Mesendoderm (in vitro differentiated cells): ENCODE measurements around the gene MLLT1.

Experiments
- DNase-seq: peaks from one replicate; pipeline ENCODE4 v3.0.0; 2013
- H2AK5ac ChIP-seq: 2 replicates; pipeline ENCODE4 v1.6.1; 2013; ENCODE audit warnings: low read length, inconsistent platforms
- H2BK120ac ChIP-seq: 2 replicates; pipeline ENCODE4 v1.6.1; 2013; ENCODE audit warnings: low read depth, mild to moderate bottlenecking, low read length, moderate library complexity, mixed read lengths
- H2BK15ac ChIP-seq: replicated peaks from 2 replicates; pipeline ENCODE4 v1.6.1; 2013; ENCODE audit warnings: low read depth, mild to moderate bottlenecking, moderate library complexity
- H2BK5ac ChIP-seq: 2 replicates; pipeline ENCODE4 v1.6.1; 2013; ENCODE audit warnings: low read length, inconsistent platforms
- H3K18ac ChIP-seq: 2 replicates; pipeline ENCODE4 v1.6.1; 2013; ENCODE audit warnings: mild to moderate bottlenecking, low read length, mixed read lengths
- H3K23ac ChIP-seq: one replicate; pipeline ENCODE4 v1.6.1; 2013; ENCODE audit warnings: low read length
- H3K27ac ChIP-seq: 2 replicates; pipeline ENCODE4 v1.5.1; 2013; ENCODE audit warnings: low read depth, mild to moderate bottlenecking, inconsistent platforms, low read length, moderate library complexity
- H3K27me3 ChIP-seq: 2 replicates; pipeline ENCODE4 v1.6.1; 2013; ENCODE audit warnings: low read length, control low read depth, mild to moderate bottlenecking, inconsistent platforms; ENCODE audit not compliant: insufficient read depth, poor library complexity
- H3K36me3 ChIP-seq: 2 replicates; pipeline ENCODE4 v1.6.1; 2013; ENCODE audit warnings: low read length, inconsistent platforms; ENCODE audit not compliant: control insufficient read depth, insufficient read depth
- H3K4ac ChIP-seq: one replicate; pipeline ENCODE4 v1.6.1; 2013; ENCODE audit warnings: low read depth, mild to moderate bottlenecking, low read length, moderate library complexity
- H3K4me1 ChIP-seq: 2 replicates; pipeline ENCODE4 v1.6.1; 2013; ENCODE audit warnings: low read depth, low read length, inconsistent platforms; ENCODE audit not compliant: control insufficient read depth
- H3K4me2 ChIP-seq: 2 replicates; pipeline ENCODE4 v1.6.1; 2013; ENCODE audit warnings: low read length
- H3K4me3 ChIP-seq: 2 replicates; pipeline ENCODE4 v1.5.1; 2013; ENCODE audit warnings: mild to moderate bottlenecking, low read length
- H3K56ac ChIP-seq: one replicate; pipeline ENCODE4 v1.6.1; 2013; ENCODE audit warnings: low read length
- H3K79me1 ChIP-seq: 2 replicates; pipeline ENCODE4 v1.6.1; 2013; ENCODE audit warnings: low read length, inconsistent platforms
- H3K79me2 ChIP-seq: 2 replicates; pipeline ENCODE4 v1.6.1; 2013; ENCODE audit warnings: mild to moderate bottlenecking, low read length; ENCODE audit not compliant: control insufficient read depth, insufficient read depth
- H3K9ac ChIP-seq: 2 replicates; pipeline ENCODE4 v1.6.1; 2013; ENCODE audit warnings: low read length, inconsistent platforms
- H4K5ac ChIP-seq: one replicate; pipeline ENCODE4 v1.6.1; 2013; ENCODE audit warnings: low read length
- H4K8ac ChIP-seq: one replicate; pipeline ENCODE4 v1.6.1; 2013; ENCODE audit warnings: low read depth, mild to moderate bottlenecking, control low read depth, low read length, moderate library complexity
- WGBS: extraction: QIAGEN DNeasy Blood & Tissue Kit; methylation state at CpG from one replicate; pipeline ENCODE4 v1.1.7; 2013; ENCODE audit warnings: low lambda C conversion rate, missing lambda C conversion rate; ENCODE audit not compliant: insufficient coverage; ENCODE audit errors: extremely low coverage; 5-methylcytosine and 5-hydroxymethylcytosine counted together

The MLLT1 gene

DNA sequence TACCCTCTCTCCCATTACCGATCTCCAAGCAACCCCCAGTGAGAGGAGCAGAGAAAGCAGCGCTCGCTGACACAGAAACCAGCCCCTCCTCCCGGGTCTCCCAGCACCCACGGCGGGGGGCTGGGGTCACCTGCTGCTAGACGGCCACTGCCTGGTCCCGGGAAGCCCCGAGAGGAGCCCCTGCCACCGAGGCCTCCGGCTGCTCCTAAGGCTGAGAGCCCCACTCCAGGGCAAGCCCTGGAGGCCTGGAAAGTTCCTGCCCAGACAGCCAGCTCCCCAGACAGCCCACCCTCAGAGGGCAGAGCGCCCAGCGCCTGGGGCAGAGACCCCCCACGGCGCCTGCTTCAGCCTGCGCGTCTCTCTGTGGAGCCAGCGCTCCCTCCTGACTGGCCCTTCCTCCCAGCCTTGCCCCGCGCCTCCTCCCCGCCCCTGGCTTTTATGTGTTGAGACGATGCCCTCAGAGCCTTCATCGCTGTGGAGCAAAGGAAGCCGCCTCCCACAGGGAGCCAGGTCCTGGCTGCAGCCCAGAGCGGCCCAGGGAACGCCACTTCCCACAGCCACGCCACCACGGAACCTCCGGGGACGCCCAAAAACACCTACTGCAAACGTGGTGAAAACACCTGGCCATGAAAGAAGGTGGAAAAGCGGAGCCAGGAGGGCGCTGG lies 51.1 kb downstream of the MLLT1 start:
- no peaks in the 10 kb centered on the region for H3K27me3 ChIP-seq
- H3K4me3 ChIP-seq = no peak overlapping the region
- H3K27ac ChIP-seq = no peak overlapping the region
- H2BK5ac ChIP-seq = no peak overlapping the region
- H3K9ac ChIP-seq = no peak overlapping the region
- no peak overlapping the region for H3K18ac ChIP-seq
- no peak for DNase-seq
- no peak overlapping the region for H2AK5ac ChIP-seq
- H4K8ac ChIP-seq = no peak overlapping the region
- no peak overlapping the region for H3K56ac ChIP-seq
- no peak overlapping the region for H3K4me2 ChIP-seq
- WGBS = no CpG with 5 or more reads among the region's 33 CpGs
- peaks cover 16% of the 10 kb centered on the region for H3K79me2 ChIP-seq
- H3K4me1 ChIP-seq = no peaks in the 10 kb centered on the region
- H3K4ac ChIP-seq = no peak overlapping the region
- peaks cover 4% of the 10 kb centered on the region for H3K36me3 ChIP-seq
- peaks cover 23% of the 10 kb centered on the region for H3K79me1 ChIP-seq
- H2BK120ac ChIP-seq = no peak overlapping the region
- H3K23ac ChIP-seq = no peak overlapping the region
- no peak overlapping the region for H2BK15ac ChIP-seq
- no peak overlapping the region for H4K5ac ChIP-seq

DNA sequence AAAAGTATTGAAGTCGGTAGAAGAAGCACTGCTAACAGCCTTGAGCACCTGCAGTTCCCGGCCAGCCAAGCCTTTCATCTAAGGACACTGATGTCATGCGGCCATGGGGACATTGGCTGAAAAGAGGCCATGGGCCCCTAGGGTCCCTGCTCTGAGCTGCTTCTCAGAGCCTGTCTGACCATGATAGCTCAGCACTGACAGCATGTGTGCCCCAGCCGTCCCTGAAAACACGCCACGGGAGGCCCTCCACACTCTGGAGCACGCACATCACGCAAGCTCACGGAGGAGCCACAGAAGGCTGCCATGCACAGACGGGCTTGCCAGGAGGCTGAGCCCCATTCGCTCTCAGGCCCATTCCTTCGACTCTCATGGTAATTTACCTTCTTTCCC lies 51.8 kb downstream of the MLLT1 start:
- no peak overlapping the region for H3K56ac ChIP-seq
- H3K4me3 ChIP-seq = no peak overlapping the region
- no peak overlapping the region for H4K5ac ChIP-seq
- no peak overlapping the region for H3K23ac ChIP-seq
- H2AK5ac ChIP-seq = no peak overlapping the region
- H2BK120ac ChIP-seq = no peak overlapping the region
- no peak overlapping the region for H4K8ac ChIP-seq
- no peak overlapping the region for H2BK5ac ChIP-seq
- no peak overlapping the region for H3K9ac ChIP-seq
- no peak overlapping the region for H2BK15ac ChIP-seq
- peaks cover 19% of the 10 kb centered on the region for H3K79me1 ChIP-seq
- DNase-seq = no peak
- H3K79me2 ChIP-seq = peaks cover 13% of the 10 kb centered on the region
- no peak overlapping the region for H3K4ac ChIP-seq
- H3K4me1 ChIP-seq = no peaks in the 10 kb centered on the region
- no peaks in the 10 kb centered on the region for H3K27me3 ChIP-seq
- H3K27ac ChIP-seq = no peak overlapping the region
- WGBS = no CpG with 5 or more reads among the region's 12 CpGs
- no peak overlapping the region for H3K18ac ChIP-seq
- H3K36me3 ChIP-seq = peaks cover 4% of the 10 kb centered on the region
- H3K4me2 ChIP-seq = no peak overlapping the region

DNA sequence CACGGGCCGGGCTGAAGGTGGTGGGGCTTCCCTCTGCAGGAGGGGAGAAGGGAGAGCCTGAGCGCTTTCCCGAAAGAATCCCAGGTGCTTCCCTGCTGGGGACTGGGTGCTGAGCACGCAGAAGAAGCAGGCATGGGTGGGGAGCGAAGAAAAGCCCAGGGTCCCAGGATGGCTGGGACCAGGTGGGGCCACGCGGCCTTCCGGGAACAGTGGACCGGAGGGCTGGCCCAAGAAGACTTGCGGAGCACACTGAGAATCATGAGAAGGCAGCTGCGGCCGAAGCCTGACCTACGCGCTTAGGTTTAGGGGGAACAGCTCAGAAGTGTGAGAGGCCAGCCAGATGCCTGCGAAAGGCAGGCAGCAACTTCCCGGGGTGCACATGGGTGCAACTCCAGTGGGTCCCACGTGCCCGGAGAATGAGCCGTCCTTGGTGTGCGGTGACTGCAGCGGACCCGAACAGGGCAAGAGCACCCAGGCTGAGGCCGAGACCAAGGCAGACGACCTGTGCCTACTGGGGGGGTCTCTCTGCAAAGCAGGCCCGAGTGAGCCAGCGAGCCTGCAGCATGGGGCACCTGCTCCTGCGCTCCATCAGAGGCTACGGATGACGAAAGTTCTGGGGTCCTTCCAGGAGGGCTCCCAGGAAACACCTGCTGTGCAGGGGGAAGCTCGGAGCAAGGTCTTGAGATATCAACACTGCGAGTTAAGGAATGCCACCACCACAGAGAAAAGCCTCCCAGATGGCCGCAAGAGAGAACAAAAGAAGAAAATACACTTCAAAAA lies 52.4 kb downstream of the MLLT1 start:
- H3K4me1 ChIP-seq = no peaks in the 10 kb centered on the region
- no peak overlapping the region for H3K18ac ChIP-seq
- no peak for DNase-seq
- no peak overlapping the region for H2BK120ac ChIP-seq
- H3K9ac ChIP-seq = no peak overlapping the region
- H4K5ac ChIP-seq = no peak overlapping the region
- H3K4ac ChIP-seq = no peak overlapping the region
- peaks cover 16% of the 10 kb centered on the region for H3K79me1 ChIP-seq
- H3K23ac ChIP-seq = no peak overlapping the region
- H3K4me3 ChIP-seq = no peak overlapping the region
- H3K36me3 ChIP-seq = peaks cover 4% of the 10 kb centered on the region
- no peak overlapping the region for H4K8ac ChIP-seq
- H2AK5ac ChIP-seq = no peak overlapping the region
- H3K79me2 ChIP-seq = peaks cover 9% of the 10 kb centered on the region
- no peak overlapping the region for H3K4me2 ChIP-seq
- no peaks in the 10 kb centered on the region for H3K27me3 ChIP-seq
- WGBS = no CpG with 5 or more reads among the region's 33 CpGs
- H2BK5ac ChIP-seq = no peak overlapping the region
- H3K27ac ChIP-seq = no peak overlapping the region
- H2BK15ac ChIP-seq = no peak overlapping the region
- H3K56ac ChIP-seq = no peak overlapping the region

DNA sequence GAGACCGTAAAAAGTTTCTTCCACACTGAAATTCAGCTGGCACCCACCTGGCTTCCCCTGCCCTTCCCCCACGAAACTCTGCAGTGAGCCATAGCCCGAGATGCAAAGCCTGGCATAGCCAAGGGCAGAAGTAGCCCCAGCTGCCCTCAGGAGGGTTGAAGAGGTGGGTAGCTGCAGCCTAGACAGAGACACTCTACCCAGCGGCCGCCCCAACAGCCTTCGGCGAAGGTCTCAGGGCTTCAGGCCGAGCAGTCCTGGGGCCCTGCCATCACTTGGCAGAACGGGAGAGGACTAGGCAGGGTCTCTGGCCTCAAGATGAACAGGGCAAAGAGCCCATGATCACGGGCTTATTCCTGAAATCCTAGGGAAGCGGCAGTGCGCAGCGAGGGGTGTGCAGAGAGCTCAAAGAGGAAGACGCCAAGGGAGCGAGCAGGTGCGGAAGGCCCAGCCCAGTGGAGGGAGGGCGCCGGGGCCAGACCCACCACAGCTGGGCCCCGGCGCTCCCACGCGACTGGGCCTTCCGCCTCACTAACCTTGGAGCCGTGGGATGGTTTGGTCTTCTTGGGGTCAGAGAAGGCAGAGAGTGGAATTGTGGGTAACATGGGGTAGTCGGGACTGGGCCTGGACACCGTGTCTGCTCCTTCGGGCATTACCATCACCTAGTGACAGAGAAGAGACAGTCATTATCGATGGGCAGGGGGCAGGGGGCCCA lies 53.2 kb downstream of the MLLT1 start:
- no CpG with 5 or more reads among the region's 28 CpGs for WGBS

DNA sequence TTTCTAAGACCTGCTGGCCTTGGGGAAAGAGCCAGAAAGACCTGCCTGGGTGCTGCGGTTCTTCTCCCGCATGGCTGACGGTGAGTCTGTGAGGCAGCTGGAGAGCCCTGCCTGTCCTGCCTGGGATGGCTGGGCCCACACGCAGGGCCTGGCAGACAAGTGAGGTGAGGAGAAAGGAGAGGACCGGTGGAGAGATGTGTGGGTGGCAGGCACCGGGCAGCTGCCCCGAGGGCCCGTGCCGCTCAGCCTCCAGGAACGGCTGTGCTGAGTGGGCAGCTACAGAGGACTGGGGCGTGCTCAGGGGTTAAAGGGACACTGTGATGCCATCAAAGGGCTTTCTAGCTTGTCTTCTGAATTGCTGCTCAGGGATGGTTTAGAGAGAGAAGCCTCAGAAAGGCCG lies 53.8 kb downstream of the MLLT1 start:
- peaks cover 4% of the 10 kb centered on the region for H3K36me3 ChIP-seq
- no peak overlapping the region for H2BK5ac ChIP-seq
- H3K79me1 ChIP-seq = peaks cover 12% of the 10 kb centered on the region
- peaks cover 3% of the 10 kb centered on the region for H3K79me2 ChIP-seq
- no peak overlapping the region for H3K4me3 ChIP-seq
- H4K5ac ChIP-seq = no peak overlapping the region
- H3K9ac ChIP-seq = no peak overlapping the region
- no peak overlapping the region for H2BK15ac ChIP-seq
- no peaks in the 10 kb centered on the region for H3K4me1 ChIP-seq
- H3K4ac ChIP-seq = no peak overlapping the region
- no peak overlapping the region for H3K56ac ChIP-seq
- no peak overlapping the region for H3K18ac ChIP-seq
- no peak overlapping the region for H3K23ac ChIP-seq
- no CpG with 5 or more reads among the region's 12 CpGs for WGBS
- no peak overlapping the region for H3K27ac ChIP-seq
- no peak overlapping the region for H2BK120ac ChIP-seq
- H2AK5ac ChIP-seq = no peak overlapping the region
- no peak overlapping the region for H3K4me2 ChIP-seq
- H3K27me3 ChIP-seq = no peaks in the 10 kb centered on the region
- no peak overlapping the region for H4K8ac ChIP-seq
- DNase-seq = no peak

More for the DNA sequence above, 53.2 kb downstream of the MLLT1 start:
- Histone ChIP-seq H3K4me2 (no peak overlapping the region), H3K9ac (no peak overlapping the region), H3K27ac (no peak overlapping the region), H3K56ac (no peak overlapping the region), H3K18ac (no peak overlapping the region), H3K4me3 (no peak overlapping the region), H3K79me1 (peaks cover 14% of the 10 kb centered on the region), H2AK5ac (no peak overlapping the region), H2BK15ac (no peak overlapping the region), H3K36me3 (peaks cover 4% of the 10 kb centered on the region), H3K4me1 (no peaks in the 10 kb centered on the region), H3K4ac (no peak overlapping the region), H2BK120ac (no peak overlapping the region), H4K8ac (no peak overlapping the region), H3K23ac (no peak overlapping the region), H4K5ac (no peak overlapping the region), H3K79me2 (peaks cover 3% of the 10 kb centered on the region), H2BK5ac (no peak overlapping the region), H3K27me3 (no peaks in the 10 kb centered on the region)
- DNase-seq = no peak
